HG03378 (cell line): Measurements from ENCODE around the gene GET3.

Experiments
- ATAC-seq: cut with Tn5 transposase; IDR thresholded peaks from one replicate; pipeline ENCODE4 v1.9.1; 2021; ENCODE audit warnings: mild to moderate bottlenecking, moderate library complexity; ENCODE audit not compliant: unreplicated experiment

The GET3 gene

GRCh38 chr19:12778017-12778904 is 41.0 kb downstream of the GET3 start:
- no peak for ATAC-seq

GRCh38 chr19:12778905-12779161 is 41.5 kb downstream of the GET3 start:
- no peak for ATAC-seq

- ATAC-seq, result no peak
Observed at GRCh38 chr19:12779162-12779993, 42.1 kb downstream of the GET3 start.

- no peak for ATAC-seq
Observed at GRCh38 chr19:12782174-12782423, 44.8 kb downstream of the GET3 start.

- ATAC-seq, result no peak
Observed at GRCh38 chr19:12782424-12783290, 45.4 kb downstream of the GET3 start.

GRCh38 chr19:12783291-12783848 is 46.1 kb downstream of the GET3 start:
- ATAC-seq, result no peak

- no peak for ATAC-seq
Observed at GRCh38 chr19:12783849-12784393, 46.6 kb downstream of the GET3 start.

GRCh38 chr19:12784394-12784870 is 47.1 kb downstream of the GET3 start:
- no peak for ATAC-seq

GRCh38 chr19:12784871-12785430 is 47.7 kb downstream of the GET3 start:
- no peak for ATAC-seq

- ATAC-seq, result no peak
Observed at GRCh38 chr19:12785431-12786031, 48.2 kb downstream of the GET3 start.

GRCh38 chr19:12786141-12786870 is 49.0 kb downstream of the GET3 start:
- no peak for ATAC-seq

GRCh38 chr19:12786952-12787351 is 49.7 kb downstream of the GET3 start:
- ATAC-seq, result no peak

- ATAC-seq, result no peak
Observed at GRCh38 chr19:12787458-12787857, 50.2 kb downstream of the GET3 start.

GRCh38 chr19:12788042-12788681 is 50.9 kb downstream of the GET3 start:
- no peak for ATAC-seq

GRCh38 chr19:12788682-12789097 is 51.4 kb downstream of the GET3 start:
- ATAC-seq, result no peak

- ATAC-seq, result no peak
Observed at GRCh38 chr19:12789098-12789903, 52.0 kb downstream of the GET3 start.

GRCh38 chr19:12789904-12790619 is 52.8 kb downstream of the GET3 start:
- peak; percentile 29 for ATAC-seq
